GDM1 (cell line): ENCODE measurements around the gene LZIC.
"Not testable (repeated sequence)": the region's sequence is repeated elsewhere in the genome, so short reads cannot be mapped to it uniquely, and the experiment has no call there.

Source experiments
- DNase-seq: peaks from one replicate; lab custom pipeline; 2025; lab: John Stamatoyannopoulos, UW

LZIC gene

GRCh38 chr1:9942939-9943788, at the start of gene LZIC, which contains the start of gene NMNAT1:
TSS of gene LZIC (minus strand) at chr1:9943391. CDS start at chr1:9936619, 6,772 bp downstream.
TSS of gene NMNAT1 (plus strand) at chr1:9943475. CDS start at chr1:9972074, 28,599 bp downstream.
- peak; percentile 86 for DNase-seq

GRCh38 chr1:9992910-9993309, 49.7 kb upstream of the LZIC start:
- DNase-seq: no peak

GRCh38 chr1:9990944-9991343, 47.8 kb upstream of the LZIC start:
- DNase-seq: no peak

DNA sequence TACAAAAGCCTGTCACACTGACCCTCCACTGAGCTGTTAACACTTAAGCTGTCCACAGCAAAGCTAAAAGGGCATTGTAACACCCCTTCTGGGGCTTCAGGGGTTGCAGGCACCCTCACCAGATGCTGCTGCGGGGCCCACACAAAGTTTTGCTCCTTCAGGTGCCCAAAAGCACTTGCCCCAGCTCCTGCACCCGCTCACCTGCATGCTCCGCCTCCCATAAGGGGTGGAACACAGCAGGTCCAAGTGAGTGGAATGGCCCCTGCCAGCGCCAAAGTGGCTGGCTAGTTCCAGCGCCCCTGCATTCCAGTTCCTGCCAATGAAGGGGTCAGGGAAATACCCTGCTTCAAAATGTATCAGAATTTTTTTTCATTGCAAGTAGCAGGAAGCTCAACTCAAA, 46.6 kb upstream of the LZIC start:
- no peak for DNase-seq

GRCh38 chr1:9985001-9985400, 41.8 kb upstream of the LZIC start:
- DNase-seq: no peak

- DNase-seq: no peak
These were observed 41.1 kb upstream of the LZIC start for GRCh38 chr1:9984253-9984652.

DNA sequence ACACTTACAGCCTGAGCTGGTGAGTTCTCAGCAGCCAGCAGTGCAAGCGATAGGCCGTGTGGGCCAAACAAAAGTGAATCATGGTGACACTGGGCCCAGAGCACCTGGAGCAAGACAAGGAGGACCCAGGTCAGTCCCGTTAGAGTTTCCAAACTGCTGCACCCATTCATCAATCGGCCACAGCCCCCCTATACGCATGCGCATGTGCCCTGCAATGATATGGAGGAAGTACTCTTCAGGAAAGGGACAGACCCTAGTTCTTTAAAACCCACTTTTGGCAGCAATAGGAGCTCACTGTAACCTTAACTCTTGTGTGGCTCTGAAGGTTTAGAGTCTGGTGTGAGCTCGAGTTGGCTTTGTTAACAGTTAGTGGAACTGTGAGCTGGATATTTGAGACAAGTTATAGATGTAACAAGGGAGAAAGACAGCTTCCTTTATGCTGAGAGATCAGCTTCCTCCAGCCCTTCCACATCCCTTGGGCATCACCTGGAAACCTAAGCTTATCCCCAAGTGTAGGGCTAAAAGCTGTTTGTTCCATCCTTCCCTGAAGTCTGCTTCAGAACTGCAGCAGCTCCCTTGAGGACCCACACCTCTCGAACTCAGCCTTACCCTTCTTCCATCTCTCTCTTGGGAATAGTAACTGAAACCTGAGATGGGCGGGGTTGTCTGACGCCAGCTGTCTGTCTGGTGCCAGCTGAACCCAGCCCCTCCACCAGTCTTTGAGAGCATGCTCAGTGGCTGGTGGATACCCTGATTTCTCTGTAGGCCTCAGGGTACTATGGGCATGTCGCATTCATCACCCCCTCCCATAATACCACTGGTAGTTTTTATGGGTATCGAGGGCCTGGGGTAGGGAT, 17.7 kb upstream of the LZIC start:
- DNase-seq: no peak

DNA sequence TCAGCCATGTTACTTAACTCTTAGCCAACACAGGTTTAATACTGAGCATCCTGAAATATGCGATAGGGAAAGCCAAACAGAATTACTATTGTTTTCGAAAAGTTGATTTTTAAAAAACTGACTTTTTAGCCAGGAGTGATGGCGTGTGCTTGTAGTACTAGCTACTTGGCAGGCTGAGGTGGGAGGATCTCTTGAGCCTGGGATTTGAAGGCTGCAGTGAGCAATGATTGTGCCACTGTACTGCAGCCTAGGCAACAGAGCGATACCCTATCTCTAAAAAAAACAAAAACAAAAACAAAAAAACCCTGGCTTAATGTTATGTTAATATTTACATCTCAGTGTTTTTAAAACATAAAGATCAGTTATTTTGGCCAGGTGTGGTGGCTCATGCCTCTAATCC, 16.8 kb upstream of the LZIC start:
- no peak for DNase-seq

DNA sequence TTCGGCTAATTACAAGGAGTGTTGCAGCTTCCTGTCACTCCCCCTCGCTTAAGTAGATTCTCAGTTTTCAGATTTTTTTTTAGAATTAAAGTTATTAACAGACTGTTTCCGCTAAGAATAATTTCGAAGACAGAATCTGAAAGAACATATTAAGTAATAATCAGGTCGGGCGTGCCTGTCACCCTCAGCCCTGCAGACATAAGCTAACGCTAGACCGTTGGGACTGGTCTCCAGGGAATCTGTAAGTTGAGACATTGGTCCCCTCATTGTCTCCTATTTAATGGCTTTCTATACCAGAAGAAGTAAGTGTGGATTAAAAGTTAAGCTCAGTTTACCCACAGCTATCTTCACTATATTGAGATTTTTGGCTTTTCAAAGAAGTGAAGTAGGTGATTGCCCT, 14.5 kb upstream of the LZIC start:
- DNase-seq: no peak

GRCh38 chr1:9946315-9946714, 3.1 kb upstream of the LZIC start:
- DNase-seq: no peak

- no peak for DNase-seq
These were observed 722 bp downstream of the LZIC start for GRCh38 chr1:9942399-9942938.

- no peak for DNase-seq
These were observed 13.5 kb downstream of the LZIC start for GRCh38 chr1:9929431-9930385.

DNA sequence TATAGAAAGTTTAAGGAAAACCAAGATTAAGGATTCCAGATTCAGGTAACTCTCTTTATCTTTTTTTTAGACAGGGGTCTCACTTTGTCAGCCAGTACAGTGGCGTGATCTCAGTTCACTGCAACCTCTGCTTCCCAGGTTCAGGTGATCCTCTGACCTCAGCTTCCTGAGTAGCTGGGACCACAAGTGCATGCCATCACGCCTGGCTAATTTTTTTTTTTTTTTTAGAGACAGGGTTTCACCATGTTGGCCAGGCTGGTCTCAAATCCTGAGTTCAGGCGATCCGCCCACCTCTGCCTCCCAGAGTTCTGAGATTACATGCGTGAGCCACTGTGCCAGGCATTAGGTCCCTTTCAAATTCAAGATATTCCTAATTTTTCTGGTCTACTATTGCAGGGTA, 15.9 kb downstream of the LZIC start:
- no peak for DNase-seq

- DNase-seq: no peak
These were observed 20.8 kb downstream of the LZIC start for GRCh38 chr1:9922342-9922741.

DNA sequence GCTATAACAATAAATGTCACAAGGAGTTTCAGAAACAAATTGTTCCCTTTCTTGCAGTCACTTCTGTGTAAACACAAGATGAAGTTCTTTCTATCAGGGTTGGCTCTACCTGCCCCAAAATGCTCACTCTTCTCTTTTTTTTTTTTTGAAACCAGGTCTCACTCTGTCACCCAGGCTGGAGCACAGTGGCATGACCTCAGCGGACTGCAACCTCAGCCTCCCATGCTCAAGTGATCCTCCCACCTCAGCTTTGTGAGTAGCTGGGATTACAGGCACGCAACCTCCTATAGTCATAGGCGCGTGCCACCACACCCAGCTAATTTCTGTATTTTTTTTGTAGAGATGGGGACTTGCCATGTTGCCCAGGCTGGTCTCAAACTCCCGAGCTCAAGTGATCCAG, 22.6 kb downstream of the LZIC start:
- no peak for DNase-seq

- no peak for DNase-seq
These were observed 25.3 kb downstream of the LZIC start for GRCh38 chr1:9917901-9918300.

DNA sequence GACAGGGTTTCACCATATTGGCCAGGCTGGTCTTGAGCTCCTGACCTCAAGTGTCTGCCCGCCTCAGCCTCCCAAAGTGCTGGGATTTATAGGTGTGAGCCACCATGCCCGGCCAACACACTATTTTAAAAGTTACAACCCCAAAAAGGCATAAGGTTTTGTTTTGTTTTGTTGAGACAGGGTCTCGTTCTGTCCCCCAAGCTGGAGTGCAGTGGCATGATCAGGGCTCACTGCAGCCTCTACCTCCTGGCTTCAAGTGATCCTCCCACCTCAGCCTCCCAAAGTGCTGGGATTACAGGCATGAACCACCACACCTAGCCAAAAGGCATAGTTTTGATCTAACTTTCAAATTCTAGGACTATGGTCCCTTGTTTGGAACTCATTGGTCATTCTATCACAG, 25.7 kb downstream of the LZIC start:
- DNase-seq: not testable (repeated sequence)

GRCh38 chr1:9916452-9916851, 26.7 kb downstream of the LZIC start:
- DNase-seq: no peak

DNA sequence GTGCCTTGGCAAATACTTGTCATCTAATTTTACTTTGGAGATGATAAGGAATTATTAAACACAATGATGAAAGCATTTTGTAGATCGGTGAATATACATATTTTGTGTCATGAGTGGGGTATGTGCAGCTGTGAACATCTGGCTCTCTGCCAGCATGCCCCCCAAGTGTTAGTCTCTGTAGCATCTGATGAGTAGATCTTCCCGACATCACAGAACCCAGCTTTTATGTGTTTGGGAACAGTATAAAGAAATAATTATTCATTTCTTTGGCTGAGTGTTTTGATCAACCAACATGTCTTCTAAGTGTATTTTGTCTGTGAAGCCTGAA, 28.6 kb downstream of the LZIC start:
- DNase-seq: no peak

- no peak for DNase-seq
These were observed 30.8 kb downstream of the LZIC start for GRCh38 chr1:9912264-9912936.
